WTC11 (cell line): Measurements from ENCODE around the gene PRR20D. TPM values are rescaled to one million over a fixed set of nuclear protein-coding genes. Genes with fewer than 3 reads are reported as not detected.
"Not testable (repeated sequence)": the region's sequence is repeated elsewhere in the genome, so short reads cannot be mapped to it uniquely, and the experiment has no call there.

ENCODE experiments used
- ATAC-seq: fragments of 200-7000 bp; cut with Tn5 transposase; 2 replicates; pipeline ENCODE4 v1.10.0; 2021; ENCODE audit warnings: mild to moderate bottlenecking, moderate library complexity
- CTCF ChIA-PET: fragments of 300-600 bp; sonication (Branson Sonifier 250); formaldehyde crosslinking; loops from one replicate; lab custom pipeline; 2021; ENCODE audit warnings: antibody characterized with exemption; lab: Charles Lee
- POLR2A ChIA-PET: fragments of 350-600 bp; sonication (Branson Sonifier 250); formaldehyde crosslinking; loops from one replicate; lab custom pipeline; 2021; ENCODE audit warnings: antibody characterized with exemption; lab: Charles Lee
- DNase-seq: peaks from one replicate; pipeline ENCODE4 v3.0.0; 2021; ENCODE audit warnings: low spot score
- H3K27ac Mint-ChIP-seq: 2 replicates; pipeline ENCODE4 v1.8.0; 2021; ENCODE audit warnings: mixed read lengths
- H3K27me3 Mint-ChIP-seq: 2 replicates; pipeline ENCODE4 v1.8.0; 2021; ENCODE audit warnings: low read depth, mild to moderate bottlenecking, moderate library complexity, mixed read lengths
- H3K36me3 Mint-ChIP-seq: 2 replicates; pipeline ENCODE4 v1.8.0; 2021; ENCODE audit warnings: mixed read lengths
- H3K4me1 Mint-ChIP-seq: 2 replicates; pipeline ENCODE4 v1.8.0; 2022; ENCODE audit warnings: mixed read lengths
- H3K4me3 Mint-ChIP-seq: 2 replicates; pipeline ENCODE4 v1.8.0; 2021; ENCODE audit warnings: mild to moderate bottlenecking, moderate library complexity, mixed read lengths
- H3K9me3 Mint-ChIP-seq: 2 replicates; pipeline ENCODE4 v1.8.0; 2021; ENCODE audit warnings: mixed read lengths
- GTF2I ChIP-seq: fragments of 250-450 bp; sonication (Bioruptor Pico); conservative IDR thresholded peaks from 2 replicates; pipeline ENCODE4 v1.4.0; 2021; ENCODE audit warnings: mild to moderate bottlenecking
- ZNF281 ChIP-seq: sonication (generic); formaldehyde crosslinking; IDR thresholded peaks from 2 replicates; pipeline ENCODE4 v1.8.0; 2023; ENCODE audit warnings: mild to moderate bottlenecking, missing genetic modification reagents
- total RNA-seq: library from RNA; stranded (reverse); gene quantifications from 3 replicates; pipeline ENCODE4 v1.2.3, GENCODE V29; 2021
- TF ChIP-seq, protein P1 (sequence below): sonication (generic); formaldehyde crosslinking; IDR thresholded peaks from 2 replicates; pipeline ENCODE4 v1.8.1; 2022; ENCODE audit warnings: low read depth, mild to moderate bottlenecking, moderate library complexity, missing genetic modification reagents, borderline replicate concordance

PRR20D gene
- total RNA-seq, 1 experiment from 2014 or later: not detected

DNA sequence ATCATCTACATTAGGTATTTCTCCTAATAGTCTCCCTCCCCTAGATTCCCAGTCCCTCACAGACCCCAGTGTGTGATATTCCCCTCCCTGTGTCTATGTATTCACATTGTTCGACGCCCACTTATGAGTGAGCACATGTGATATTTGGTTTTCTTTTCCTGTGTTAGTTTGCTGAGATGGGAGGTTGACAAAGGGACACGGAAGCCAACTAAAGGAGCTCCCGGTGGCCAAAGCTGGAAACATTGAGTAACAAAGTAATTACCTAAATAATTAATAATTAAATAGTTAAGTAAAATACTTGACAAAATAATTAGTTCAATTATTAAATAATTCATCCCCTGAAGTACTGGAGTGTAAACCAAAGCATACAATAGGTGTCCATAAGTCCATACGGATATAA is 21.4 kb upstream of the PRR20D start:
- CTCF ChIA-PET: no interaction called here
- ATAC-seq (no peak), DNase-seq (no peak)
- Mint-ChIP-seq H3K36me3 (no peaks in the 10 kb centered on the region), H3K27me3 (no peaks in the 10 kb centered on the region)
- TF ChIP-seq, protein P1, sequence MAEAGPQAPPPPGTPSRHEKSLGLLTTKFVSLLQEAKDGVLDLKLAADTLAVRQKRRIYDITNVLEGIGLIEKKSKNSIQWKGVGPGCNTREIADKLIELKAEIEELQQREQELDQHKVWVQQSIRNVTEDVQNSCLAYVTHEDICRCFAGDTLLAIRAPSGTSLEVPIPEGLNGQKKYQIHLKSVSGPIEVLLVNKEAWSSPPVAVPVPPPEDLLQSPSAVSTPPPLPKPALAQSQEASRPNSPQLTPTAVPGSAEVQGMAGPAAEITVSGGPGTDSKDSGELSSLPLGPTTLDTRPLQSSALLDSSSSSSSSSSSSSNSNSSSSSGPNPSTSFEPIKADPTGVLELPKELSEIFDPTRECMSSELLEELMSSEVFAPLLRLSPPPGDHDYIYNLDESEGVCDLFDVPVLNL (CRISPR knock-in tag): no peak
- TF ChIP-seq GTF2I (CRISPR knock-in tag): no peak
- no peak for TF ChIP-seq ZNF281 (CRISPR knock-in tag)
- TF ChIP-seq, all 79 proteins: peak for 0
- no peak overlapping the region for H3K27ac Mint-ChIP-seq
- no peak overlapping the region for H3K4me3 Mint-ChIP-seq
- H3K9me3 Mint-ChIP-seq: no peaks in the 10 kb centered on the region
- H3K4me1 Mint-ChIP-seq: no peaks in the 10 kb centered on the region
- POLR2A ChIA-PET: no interaction called here

DNA sequence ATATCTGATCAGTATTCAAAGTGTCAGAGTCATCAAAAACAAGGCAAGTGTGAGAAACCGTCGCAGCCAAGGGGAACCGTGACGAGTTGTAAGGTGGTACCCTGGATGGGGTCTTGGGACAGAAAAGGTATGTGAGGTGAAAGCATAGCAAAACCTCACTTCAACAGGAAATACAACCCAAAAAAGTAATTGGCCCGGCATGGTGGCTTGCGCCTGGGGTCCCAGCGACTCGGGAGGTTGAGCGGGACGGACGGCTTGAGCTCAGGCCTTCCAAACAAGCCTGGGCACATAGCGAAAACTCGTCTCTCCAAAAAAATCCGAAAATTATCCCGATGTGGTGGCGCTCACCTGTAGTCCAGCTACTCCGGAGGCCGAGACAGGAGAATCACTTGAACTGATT is 20.7 kb upstream of the PRR20D start:
- H3K27me3 Mint-ChIP-seq, ATAC-seq, H3K4me3 Mint-ChIP-seq, H3K4me1 Mint-ChIP-seq, H3K36me3 Mint-ChIP-seq, H3K9me3 Mint-ChIP-seq, POLR2A ChIA-PET, DNase-seq, H3K27ac Mint-ChIP-seq, CTCF ChIA-PET: not testable (repeated sequence)

- H3K4me1 Mint-ChIP-seq, ATAC-seq, H3K27ac Mint-ChIP-seq, H3K4me3 Mint-ChIP-seq, H3K9me3 Mint-ChIP-seq, POLR2A ChIA-PET, H3K27me3 Mint-ChIP-seq, DNase-seq, CTCF ChIA-PET, H3K36me3 Mint-ChIP-seq: not testable (repeated sequence)
Observed at GRCh38 chr13:57140235-57140968, 20.0 kb upstream of the PRR20D start, which contains the start of gene PRR20A. Gene PRR20A (plus strand): TSS chr13:57140918. CDS start chr13:57141305, 387 bp downstream.

- H3K27me3 Mint-ChIP-seq, DNase-seq, CTCF ChIA-PET, H3K9me3 Mint-ChIP-seq, ATAC-seq, H3K4me1 Mint-ChIP-seq, H3K27ac Mint-ChIP-seq, H3K36me3 Mint-ChIP-seq, POLR2A ChIA-PET, H3K4me3 Mint-ChIP-seq: not testable (repeated sequence)
Observed at GRCh38 chr13:57147188-57147587, 13.2 kb upstream of the PRR20D start, which contains the start of gene PRR20B. Gene PRR20B (plus strand): TSS chr13:57147488. CDS start chr13:57147875, 387 bp downstream.

- H3K27ac Mint-ChIP-seq, POLR2A ChIA-PET, H3K4me1 Mint-ChIP-seq, H3K9me3 Mint-ChIP-seq, H3K4me3 Mint-ChIP-seq, DNase-seq, H3K36me3 Mint-ChIP-seq, H3K27me3 Mint-ChIP-seq, ATAC-seq, CTCF ChIA-PET: not testable (repeated sequence)
Observed at GRCh38 chr13:57148106-57148505, 12.3 kb upstream of the PRR20D start.

- H3K4me3 Mint-ChIP-seq, H3K36me3 Mint-ChIP-seq, H3K4me1 Mint-ChIP-seq, POLR2A ChIA-PET, H3K27me3 Mint-ChIP-seq, DNase-seq, CTCF ChIA-PET, H3K9me3 Mint-ChIP-seq, H3K27ac Mint-ChIP-seq, ATAC-seq: not testable (repeated sequence)
Observed at GRCh38 chr13:57153761-57154160, 6.7 kb upstream of the PRR20D start, which contains the start of gene PRR20C. Gene PRR20C (plus strand): TSS chr13:57154061. CDS start chr13:57154448, 387 bp downstream.

DNA sequence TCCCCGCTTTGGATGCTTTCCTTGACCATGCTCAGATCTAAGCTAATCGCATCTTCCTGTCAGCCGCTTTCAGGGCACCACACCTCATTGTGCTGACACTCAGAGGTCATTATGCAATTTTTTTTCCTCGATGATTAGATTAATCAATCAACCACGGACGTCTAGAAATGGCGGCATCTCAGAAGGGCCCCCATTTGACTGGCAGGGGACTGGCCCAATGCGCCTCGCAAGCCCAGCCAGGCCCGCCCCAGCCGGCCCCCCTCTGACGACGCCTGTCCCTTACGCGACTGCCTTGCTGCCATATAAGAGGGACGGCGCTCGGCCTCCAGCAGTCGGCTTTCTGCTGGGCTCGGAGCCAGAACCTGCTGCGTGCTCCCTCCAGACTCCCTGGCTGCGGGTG is 6.5 kb downstream of the PRR20D start, which contains the start of gene PRR20E:
PRR20E (plus strand) TSS at position 301 of the 400 bp plus-strand sequence. CDS start 387 bp downstream, outside the sequence.
- CTCF ChIA-PET, H3K4me3 Mint-ChIP-seq, ATAC-seq, H3K9me3 Mint-ChIP-seq, DNase-seq, POLR2A ChIA-PET, H3K27ac Mint-ChIP-seq, H3K36me3 Mint-ChIP-seq, H3K27me3 Mint-ChIP-seq, H3K4me1 Mint-ChIP-seq: not testable (repeated sequence)
